Measurements from ENCODE around the gene FRMD4B.

DNA sequence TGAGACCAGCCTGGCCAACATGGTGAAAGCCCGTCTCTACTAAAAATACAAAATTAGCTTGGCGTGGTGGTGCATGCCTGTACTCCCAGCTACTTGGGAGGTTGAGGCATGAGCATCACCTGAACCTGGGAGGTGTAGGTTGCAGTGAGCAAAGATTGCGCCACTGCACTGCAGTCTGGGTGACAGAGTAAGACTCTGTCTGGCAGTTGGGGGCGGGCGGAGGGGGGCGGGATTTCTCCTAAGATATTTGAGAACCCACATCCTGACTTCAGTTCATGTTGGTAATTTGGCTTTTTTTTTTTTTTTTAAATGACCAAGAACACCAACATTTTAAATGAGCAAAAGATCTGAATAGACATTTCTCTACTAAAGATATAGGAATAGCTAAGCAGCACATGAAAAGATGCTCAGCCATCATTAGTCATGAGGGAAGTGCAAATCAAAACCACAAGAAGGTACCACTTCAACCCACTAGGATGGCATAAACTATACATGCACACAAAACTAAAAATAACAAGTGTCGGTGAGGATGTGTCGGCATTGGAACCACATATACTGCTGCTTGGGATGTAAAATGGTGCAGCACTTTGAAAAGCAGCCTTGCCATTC, 187.9 kb downstream of the FRMD4B start:
- TF ChIP-seq, protein P1, sequence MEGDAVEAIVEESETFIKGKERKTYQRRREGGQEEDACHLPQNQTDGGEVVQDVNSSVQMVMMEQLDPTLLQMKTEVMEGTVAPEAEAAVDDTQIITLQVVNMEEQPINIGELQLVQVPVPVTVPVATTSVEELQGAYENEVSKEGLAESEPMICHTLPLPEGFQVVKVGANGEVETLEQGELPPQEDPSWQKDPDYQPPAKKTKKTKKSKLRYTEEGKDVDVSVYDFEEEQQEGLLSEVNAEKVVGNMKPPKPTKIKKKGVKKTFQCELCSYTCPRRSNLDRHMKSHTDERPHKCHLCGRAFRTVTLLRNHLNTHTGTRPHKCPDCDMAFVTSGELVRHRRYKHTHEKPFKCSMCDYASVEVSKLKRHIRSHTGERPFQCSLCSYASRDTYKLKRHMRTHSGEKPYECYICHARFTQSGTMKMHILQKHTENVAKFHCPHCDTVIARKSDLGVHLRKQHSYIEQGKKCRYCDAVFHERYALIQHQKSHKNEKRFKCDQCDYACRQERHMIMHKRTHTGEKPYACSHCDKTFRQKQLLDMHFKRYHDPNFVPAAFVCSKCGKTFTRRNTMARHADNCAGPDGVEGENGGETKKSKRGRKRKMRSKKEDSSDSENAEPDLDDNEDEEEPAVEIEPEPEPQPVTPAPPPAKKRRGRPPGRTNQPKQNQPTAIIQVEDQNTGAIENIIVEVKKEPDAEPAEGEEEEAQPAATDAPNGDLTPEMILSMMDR (IDR thresholded peaks at IDR 0.05) = no peak
- no peak for TF ChIP-seq POLR2A (IDR thresholded peaks at IDR 0.05)

All from adrenal gland (tissue), 5 donors.